HCT116 (cell line): ENCODE measurements around the gene LRRC7. TPM values are rescaled to one million over a fixed set of nuclear protein-coding genes. Genes with fewer than 3 reads are reported as not detected.

Source experiments
- ATAC-seq: fragments of 200-7000 bp; cut with Tn5 transposase; 2 replicates; pipeline ENCODE4 v1.9.1; 2020; ENCODE audit warnings: mild to moderate bottlenecking, moderate library complexity
- BruUV-seq: library from RNA; stranded (reverse); fragments of 400-500 nt; replicated peaks from 2 replicates; lab custom pipeline; 2021; lab: Mats Ljungman, UMichigan
- CTCF ChIA-PET: fragments of 300-600 bp; sonication (Branson Sonifier 250); formaldehyde crosslinking; loops from one replicate; lab custom pipeline; 2021; ENCODE audit warnings: antibody characterized with exemption; lab: Charles Lee
- POLR2A ChIA-PET: fragments of 300-600, 350-600 bp; sonication (Branson Sonifier 250); formaldehyde crosslinking; loops from one replicate; lab custom pipeline; 2021; ENCODE audit warnings: antibody characterized with exemption; lab: Charles Lee
- RAD21 ChIA-PET, 2 experiments: fragments of 300-600 bp; sonication (Branson Sonifier 250); formaldehyde crosslinking; loops; one replicate each; lab custom pipeline; 2023; ENCODE audit warnings: low total read pairs in 2 of 2; ENCODE audit not compliant: uncharacterized antibody in 2 of 2, unreplicated experiment in 2 of 2, low non-redundant PET in 1 of 2; lab: Charles Lee
- DNase-seq: peaks from one replicate; pipeline ENCODE4 v3.0.0-alpha.2; 2010; ENCODE audit warnings: low read depth, low spot score
- H2AFZ ChIP-seq: fragments of 200-600 bp; shearing (Covaris generic), sonication (generic); 2 replicates; pipeline ENCODE4 v1.6.1; 2017; ENCODE audit warnings: low read depth, mixed run types, mixed read lengths, antibody characterized with exemption, low read length; ENCODE audit not compliant: poor library complexity, severe bottlenecking
- H3K27ac ChIP-seq: 2 replicates; pipeline ENCODE4 v1.5.1; 2012; ENCODE audit warnings: low read depth, low read length
- H3K27me3 ChIP-seq: fragments of 200-600 bp; sonication (generic); 2 replicates; pipeline ENCODE4 v1.6.1; 2016; ENCODE audit warnings: mixed run types, low read length, mixed read lengths; ENCODE audit not compliant: insufficient read depth
- H3K36me3 ChIP-seq, 2 experiments: fragments of 200-500 bp in 1 of 2; fragments of 200-600 bp in 1 of 2; sonication (Bioruptor generic) in 1 of 2; sonication (generic) in 1 of 2; 2 replicates each; pipeline versions ENCODE4 v1.5.1 to v1.6.1; 2014 to 2016; ENCODE audit warnings: low read length in 2 of 2, inconsistent platforms in 1 of 2, mixed read lengths in 1 of 2, mixed run types in 1 of 2; ENCODE audit not compliant: insufficient read depth in 2 of 2, control insufficient read depth in 1 of 2
- H3K4me1 ChIP-seq, 2 experiments: fragments of 200-600 bp in 1 of 2; sonication (generic) in 1 of 2; 2 replicates each; pipeline versions ENCODE4 v1.5.1 to v1.6.1; 2012 to 2017; ENCODE audit warnings: low read length in 2 of 2, inconsistent platforms in 1 of 2, mild to moderate bottlenecking in 1 of 2, mixed read lengths in 1 of 2, mixed run types in 1 of 2, moderate library complexity in 1 of 2; ENCODE audit not compliant: insufficient read depth in 2 of 2, control insufficient read depth in 1 of 2
- H3K4me2 ChIP-seq: fragments of 200-600 bp; sonication (generic); 2 replicates; pipeline ENCODE4 v1.6.1; 2017; ENCODE audit warnings: mixed run types, low read length, mixed read lengths
- H3K4me3 ChIP-seq, 2 experiments: fragments of 200-600 bp in 1 of 2; sonication (generic) in 1 of 2; replicated peaks in 1 of 2; 2 replicates each; pipeline ENCODE4 v1.5.1; 2011 to 2016; ENCODE audit warnings: low read length in 2 of 2, control low read depth in 1 of 2, low read depth in 1 of 2, mild to moderate bottlenecking in 1 of 2, mixed read lengths in 1 of 2, mixed run types in 1 of 2
- H3K79me2 ChIP-seq: fragments of 200-600 bp; sonication (generic); 2 replicates; pipeline ENCODE4 v1.6.1; 2017; ENCODE audit warnings: mild to moderate bottlenecking, mixed run types, low read length, moderate library complexity, mixed read lengths; ENCODE audit not compliant: insufficient read depth
- H3K9ac ChIP-seq: fragments of 200-600 bp; sonication (generic); 2 replicates; pipeline ENCODE4 v1.6.1; 2016; ENCODE audit warnings: low read length, mixed read lengths
- H3K9me2 ChIP-seq: fragments of 200-600 bp; sonication (generic), shearing (Covaris generic); 2 replicates; pipeline ENCODE4 v1.6.1; 2017; ENCODE audit warnings: mixed run types, mild to moderate bottlenecking, moderate library complexity; ENCODE audit not compliant: insufficient read depth
- H3K9me3 ChIP-seq, 2 experiments: fragments of 200-500 bp in 1 of 2; fragments of 200-600 bp in 1 of 2; sonication (Bioruptor generic) in 1 of 2; sonication (generic) in 1 of 2; 2 replicates each; pipeline ENCODE4 v1.6.1; 2014 to 2017; ENCODE audit warnings: low read length in 2 of 2, mixed read lengths in 2 of 2, inconsistent platforms in 1 of 2, low read depth in 1 of 2, mild to moderate bottlenecking in 1 of 2, mixed run types in 1 of 2, moderate library complexity in 1 of 2; ENCODE audit not compliant: control insufficient read depth in 1 of 2, insufficient read depth in 1 of 2
- H4K20me1 ChIP-seq: fragments of 200-600 bp; sonication (generic), shearing (Covaris generic); 2 replicates; pipeline ENCODE4 v1.6.1; 2017; ENCODE audit warnings: mixed run types, mild to moderate bottlenecking, moderate library complexity; ENCODE audit not compliant: insufficient read depth
- CTCF ChIP-seq, 3 experiments: fragments of 200-600 bp in 1 of 3; sonication (generic) in 1 of 3; IDR thresholded peaks in 2 of 3; conservative IDR thresholded peaks in 1 of 3; 2 replicates each; pipeline ENCODE4 v1.5.1; 2012 to 2017; ENCODE audit warnings: low read depth in 2 of 3, low read length in 2 of 3, antibody characterized with exemption in 1 of 3, borderline replicate concordance in 1 of 3, control low read depth in 1 of 3, mild to moderate bottlenecking in 1 of 3, mixed read lengths in 1 of 3, mixed run types in 1 of 3, moderate library complexity in 1 of 3; ENCODE audit not compliant: insufficient read depth in 1 of 3
- ELF1 ChIP-seq: IDR thresholded peaks from 2 replicates; pipeline ENCODE4 v1.6.1; 2012; ENCODE audit warnings: low read depth, borderline replicate concordance
- EZH2 ChIP-seq: fragments of 200-600 bp; sonication (generic); IDR thresholded peaks from 2 replicates; pipeline ENCODE4 v1.6.1; 2017; ENCODE audit warnings: antibody characterized with exemption, mixed run types
- RAD21 ChIP-seq: IDR thresholded peaks from 2 replicates; pipeline ENCODE4 v1.6.1; 2012; ENCODE audit warnings: low read depth, mild to moderate bottlenecking
- TCF7L2 ChIP-seq: IDR thresholded peaks from 2 replicates; pipeline ENCODE4 v1.7.0; 2011; ENCODE audit warnings: borderline replicate concordance, inconsistent platforms; ENCODE audit not compliant: insufficient read depth, insufficient read length; ENCODE audit errors: extremely low read depth
- YY1 ChIP-seq: IDR thresholded peaks from 2 replicates; pipeline ENCODE4 v1.6.1; 2011; ENCODE audit warnings: low read length, low read depth, moderate library complexity, mild to moderate bottlenecking; ENCODE audit not compliant: insufficient replicate concordance; ENCODE audit errors: extremely low read depth
- ZFX ChIP-seq: fragments of 450-650 bp; IDR thresholded peaks from 2 replicates; pipeline ENCODE4 v1.6.1; 2017
- intact Hi-C: fragments of 100-400 bp; cut with micrococcal nuclease; formaldehyde crosslinking; loops from 2 replicates; pipeline ENCODE4 v1.10.0; 2022
- total RNA-seq: library from RNA; stranded (reverse); gene quantifications from one replicate; pipeline ENCODE4 v1.2.1, GENCODE V29; 2021; ENCODE audit not compliant: unreplicated experiment

The LRRC7 gene
- total RNA-seq, 1 experiment from 2014 or later = not detected

GRCh38 chr1:70034403-70034802, 466.7 kb downstream of the LRRC7 start:
- Histone ChIP-seq H3K4me3 (no peak overlapping the region), H3K4me2 (peak overlapping the region; percentile 19; the same call in 1 of the 2 replicates), H3K9me3 (no peaks in the 10 kb centered on the region), H3K79me2 (no peaks in the 10 kb centered on the region), H4K20me1 (no peaks in the 10 kb centered on the region), H3K36me3 (no peaks in the 10 kb centered on the region), H3K4me1 (no peaks in the 10 kb centered on the region; a peak in 1 of 4 replicates), H3K9ac (no peak overlapping the region), H3K9me2 (no peaks in the 10 kb centered on the region), H3K27ac (no peak overlapping the region), H3K27me3 (peaks cover 15% of the 10 kb centered on the region; the same call in 1 of the 2 replicates), H2AFZ (peak overlapping the region; percentile 24)
- CTCF ChIA-PET = interaction anchor here (0.7 kb wide), 1 partner anchor 108 kb away, joined by 3 read pairs; no protein-coding TSS in a partner anchor
- RAD21 ChIA-PET = no interaction called here
- no TSS peak for BruUV-seq
- DNase-seq = peak; percentile 29
- ATAC-seq = peak; percentile 78
- POLR2A ChIA-PET = interaction anchor here (0.8 kb wide), 1 partner anchor 8 kb away, joined by 3 read pairs; no protein-coding TSS in a partner anchor
- TF ChIP-seq YY1 (no peak), RAD21 (peak; percentile 71), CTCF (IDR thresholded peaks at IDR 0.05 in 2 of 3, conservative IDR thresholded peaks at IDR 0.05 in 1 of 3; ENCODE audit: borderline replicate concordance in 1 of 3, insufficient read depth in 1 of 3, low read depth in 2 of 3, low read length in 2 of 3) (peak; percentile 39 to 50 (median 42); a peak in 5 of 6 replicates), TCF7L2 (no peak), ELF1 (no peak), ZFX (no peak), EZH2 (no peak)
- intact Hi-C loops = loop anchor here (10.0 kb wide), 1 partner anchor 660 kb away; no protein-coding TSS in a partner anchor
